Limb (tissue), 2 donors: Measurements from ENCODE around the gene GDF11.

Experiments
- DNase-seq, 2 donors: peaks; one replicate each; pipeline ENCODE4 v3.0.0-alpha.2; 2016; ENCODE audit errors: extremely low spot score in 2 of 2

GDF11 gene

DNA sequence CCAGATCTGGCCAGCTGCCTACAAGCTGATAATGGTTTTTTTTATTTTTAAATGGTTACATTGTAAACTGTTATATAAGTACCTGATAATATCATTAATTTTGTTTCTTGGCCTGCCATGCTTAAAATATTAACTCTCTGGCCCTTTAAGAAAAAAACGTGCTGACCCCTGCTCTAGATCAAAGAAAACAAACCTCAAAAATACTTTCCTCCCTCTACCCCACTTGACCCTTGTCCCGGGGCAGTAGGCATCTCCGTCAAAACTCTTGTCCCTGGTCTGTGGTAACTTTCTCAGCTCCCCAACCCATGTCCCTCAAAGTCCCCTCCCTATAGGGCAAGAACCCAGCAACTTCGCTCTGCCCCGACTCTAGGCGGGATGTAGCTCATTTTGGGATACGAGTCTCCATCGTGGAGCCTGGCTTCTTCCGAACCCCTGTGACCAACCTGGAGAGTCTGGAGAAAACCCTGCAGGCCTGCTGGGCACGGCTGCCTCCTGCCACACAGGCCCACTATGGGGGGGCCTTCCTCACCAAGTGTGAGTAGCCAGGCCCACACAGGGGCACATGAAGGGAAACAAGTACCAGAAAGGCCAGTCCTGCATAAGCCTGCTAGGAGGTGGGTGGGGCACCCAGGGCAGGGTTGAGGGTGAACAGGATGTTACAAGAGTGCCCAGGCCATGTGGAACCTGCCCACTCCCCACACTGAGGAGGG is 19.3 kb upstream of the GDF11 start:
- DNase-seq: no peak

DNA sequence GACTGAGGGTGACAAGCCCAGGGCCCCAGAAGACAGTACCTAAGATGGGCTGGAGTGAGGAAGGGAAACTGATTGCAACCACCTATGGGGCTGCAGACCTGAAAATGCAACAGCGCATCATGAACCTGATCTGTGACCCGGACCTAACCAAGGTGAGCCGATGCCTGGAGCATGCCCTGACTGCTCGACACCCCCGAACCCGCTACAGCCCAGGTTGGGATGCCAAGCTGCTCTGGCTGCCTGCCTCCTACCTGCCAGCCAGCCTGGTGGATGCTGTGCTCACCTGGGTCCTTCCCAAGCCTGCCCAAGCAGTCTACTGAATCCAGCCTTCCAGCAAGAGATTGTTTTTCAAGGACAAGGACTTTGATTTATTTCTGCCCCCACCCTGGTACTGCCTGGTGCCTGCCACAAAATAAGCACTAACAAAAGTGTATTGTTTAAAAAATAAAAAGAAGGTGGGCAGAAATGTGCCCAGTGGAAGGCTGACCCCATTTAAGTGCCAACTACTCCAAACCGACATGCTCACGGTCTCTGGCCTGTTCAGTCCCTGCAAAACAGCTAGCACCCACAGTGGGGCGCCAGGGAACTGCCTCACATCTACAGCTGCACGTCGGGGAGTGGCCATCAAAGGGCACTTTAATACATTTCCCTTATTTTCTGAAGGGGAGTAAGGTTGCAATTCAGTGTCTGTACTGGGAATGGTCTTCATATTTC is 18.5 kb upstream of the GDF11 start:
- no peak for DNase-seq

DNA sequence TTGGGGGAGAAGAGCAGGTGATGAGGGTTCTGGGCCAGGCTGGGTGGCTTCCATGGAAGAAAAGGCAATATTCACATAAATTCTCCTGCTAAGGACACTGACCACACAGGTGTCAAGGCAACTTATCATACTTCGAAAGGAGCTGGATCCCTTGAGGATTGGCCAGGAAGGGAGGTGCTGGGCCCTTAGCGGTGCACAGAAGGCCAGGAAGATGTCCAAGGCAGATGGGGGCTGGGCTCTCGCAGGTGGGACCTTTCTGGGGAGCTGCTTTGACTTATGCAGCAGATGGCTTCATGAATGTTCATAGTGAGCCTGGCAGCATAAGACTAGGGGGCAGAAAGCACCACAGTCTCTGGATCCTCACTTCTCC is 18.0 kb upstream of the GDF11 start:
- no peak for DNase-seq

DNA sequence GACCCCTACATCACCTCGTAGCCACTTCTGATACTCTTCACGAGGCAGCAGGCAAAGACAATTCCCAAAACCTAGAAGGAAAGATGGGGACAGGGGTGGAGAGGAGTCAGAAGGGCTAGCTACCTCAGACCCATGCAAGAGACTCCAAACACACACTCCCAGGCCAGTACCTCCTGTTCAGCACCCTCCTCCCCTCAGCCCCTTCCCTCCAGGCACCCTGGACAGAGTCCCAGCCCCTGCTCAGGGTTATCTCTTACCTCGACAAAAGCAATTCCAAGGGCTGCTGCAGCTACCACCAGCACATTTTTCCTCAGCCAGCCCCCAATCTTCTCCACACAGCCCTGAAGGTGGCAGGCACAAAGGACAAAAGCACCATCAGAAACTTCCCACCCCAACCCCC is 17.4 kb upstream of the GDF11 start:
- no peak for DNase-seq

DNA sequence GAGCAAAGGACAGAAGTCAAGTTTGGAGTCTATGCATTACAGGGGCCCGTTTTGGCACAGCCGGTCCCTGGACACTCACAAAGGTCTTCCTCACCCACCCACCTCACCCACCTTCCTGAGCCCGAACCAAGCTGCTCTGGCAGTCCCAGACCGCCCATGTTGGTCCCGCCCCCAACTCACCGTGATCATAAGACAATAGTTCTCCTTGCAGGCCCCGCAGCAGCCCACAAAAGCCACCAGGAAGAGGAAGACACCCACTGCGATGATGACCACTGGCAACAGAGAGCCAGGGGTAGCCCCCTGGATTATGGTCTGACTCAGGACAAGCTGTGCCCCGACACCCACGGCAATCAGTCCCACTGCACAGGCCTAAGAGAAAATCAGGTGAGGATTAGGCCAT is 16.0 kb upstream of the GDF11 start:
- DNase-seq: no peak

DNA sequence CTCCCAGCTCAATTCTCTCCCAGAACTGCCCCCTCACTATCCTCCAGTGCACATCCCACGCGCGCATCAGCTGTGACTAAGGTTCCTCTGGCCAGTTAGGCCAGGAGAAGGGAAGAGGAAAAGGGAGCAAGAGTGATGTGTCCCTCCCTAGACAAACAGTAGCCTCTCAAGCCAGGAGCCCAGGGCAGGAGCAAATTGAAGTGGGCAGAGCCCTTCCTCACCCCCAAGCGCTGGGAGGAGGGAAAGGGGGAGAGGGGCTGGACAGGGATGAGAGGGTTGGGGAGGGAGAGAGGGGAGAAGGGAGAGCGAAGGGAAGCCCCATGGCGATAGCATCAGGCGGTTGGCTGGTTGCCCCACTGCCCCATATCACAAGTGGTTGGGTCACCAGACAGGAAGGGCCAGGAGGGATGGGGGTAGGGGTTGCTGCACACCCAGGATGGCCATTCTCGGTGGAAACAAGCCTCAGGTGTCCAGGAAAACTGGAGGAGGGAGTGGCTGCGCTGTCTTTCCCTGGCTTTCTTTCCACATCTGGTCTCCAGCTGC is 15.2 kb upstream of the GDF11 start:
- DNase-seq: no peak

DNA sequence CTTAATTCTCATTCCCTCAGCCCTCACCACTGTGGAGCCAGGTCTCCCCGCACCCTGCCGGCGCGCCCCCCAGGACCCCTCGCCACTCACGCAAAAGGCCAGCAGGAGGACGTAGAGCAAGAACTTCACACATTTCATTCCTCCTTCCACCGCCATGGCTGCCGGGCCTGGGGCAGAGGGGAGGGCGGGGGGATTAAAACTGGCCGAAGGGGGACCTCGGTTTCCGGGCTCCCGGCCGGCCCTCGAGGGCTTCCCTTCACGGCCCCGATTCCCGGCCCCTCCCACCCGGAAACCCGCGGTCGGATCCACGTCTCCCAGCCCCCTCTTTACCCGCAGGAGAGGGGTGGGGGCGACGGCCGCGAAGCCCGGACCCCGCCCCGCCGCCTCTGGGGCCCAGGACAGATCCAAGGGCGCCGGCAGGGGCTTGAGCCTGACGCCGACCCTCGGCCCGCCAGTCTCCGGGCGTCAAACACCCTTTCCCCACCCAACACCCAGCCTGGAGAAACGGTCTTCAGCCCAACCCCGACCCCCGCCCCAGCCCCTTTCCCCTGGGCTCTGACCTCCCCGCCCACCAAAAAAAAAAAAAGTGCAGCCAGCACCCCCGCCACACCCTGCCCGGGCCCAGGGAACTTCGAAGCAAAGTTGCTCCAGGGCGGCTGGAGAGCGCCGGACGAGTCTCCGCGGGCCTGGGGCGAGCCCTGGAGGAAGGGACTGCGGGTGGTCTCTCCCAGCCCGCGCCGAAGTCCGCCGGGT is 14.6 kb upstream of the GDF11 start:
- peak in 1 of 2 donors; percentile 88 for DNase-seq

DNA sequence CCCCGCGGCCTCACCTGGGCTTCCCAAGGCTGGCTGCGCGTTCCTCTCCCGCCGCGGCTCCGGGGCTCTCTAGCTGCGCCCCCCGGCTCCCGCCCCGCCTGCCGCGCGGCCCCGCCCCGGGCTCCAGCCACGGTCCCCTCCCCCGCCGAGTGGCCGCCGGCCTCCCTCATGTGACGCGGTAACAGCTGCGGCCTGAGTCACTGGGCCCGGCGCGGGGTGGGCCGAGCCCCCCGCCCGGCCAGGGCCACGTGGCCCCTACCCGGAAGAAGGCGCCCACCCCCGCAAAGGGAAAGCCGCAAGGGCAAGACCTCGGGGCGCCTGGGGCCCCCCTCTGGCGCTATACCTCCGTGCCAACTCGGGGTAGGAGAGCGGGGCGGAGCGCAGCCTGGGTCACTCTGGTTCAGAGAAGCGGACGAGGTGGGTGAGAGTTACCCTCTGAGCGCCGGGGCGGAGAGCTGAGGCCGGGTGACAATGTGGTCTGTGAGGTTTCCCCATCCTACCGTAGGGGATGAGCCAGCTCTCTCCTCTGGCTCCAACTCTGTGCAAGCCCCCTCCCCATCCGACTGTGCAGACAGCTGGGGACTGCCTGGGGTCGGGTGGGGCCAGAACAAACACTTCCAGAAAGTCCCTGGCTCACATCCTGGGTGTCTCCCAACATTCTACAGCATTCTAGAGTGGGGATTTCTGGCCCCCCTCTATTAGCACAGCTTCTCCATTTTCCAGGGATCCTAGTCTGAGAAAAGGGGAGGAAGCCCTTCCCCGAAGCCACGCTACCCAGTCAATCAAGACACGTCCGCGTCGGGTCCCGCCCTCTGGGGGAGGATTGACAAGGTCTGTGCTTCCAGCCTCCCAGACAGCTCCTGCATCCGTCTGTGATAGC is 13.7 kb upstream of the GDF11 start, which contains the start of gene CD63:
CD63 (minus strand) TSS at position 71 of the 880 bp plus-strand sequence. CDS start 668 bp downstream, outside the sequence.
- DNase-seq: peak; percentile 93 to 94

DNA sequence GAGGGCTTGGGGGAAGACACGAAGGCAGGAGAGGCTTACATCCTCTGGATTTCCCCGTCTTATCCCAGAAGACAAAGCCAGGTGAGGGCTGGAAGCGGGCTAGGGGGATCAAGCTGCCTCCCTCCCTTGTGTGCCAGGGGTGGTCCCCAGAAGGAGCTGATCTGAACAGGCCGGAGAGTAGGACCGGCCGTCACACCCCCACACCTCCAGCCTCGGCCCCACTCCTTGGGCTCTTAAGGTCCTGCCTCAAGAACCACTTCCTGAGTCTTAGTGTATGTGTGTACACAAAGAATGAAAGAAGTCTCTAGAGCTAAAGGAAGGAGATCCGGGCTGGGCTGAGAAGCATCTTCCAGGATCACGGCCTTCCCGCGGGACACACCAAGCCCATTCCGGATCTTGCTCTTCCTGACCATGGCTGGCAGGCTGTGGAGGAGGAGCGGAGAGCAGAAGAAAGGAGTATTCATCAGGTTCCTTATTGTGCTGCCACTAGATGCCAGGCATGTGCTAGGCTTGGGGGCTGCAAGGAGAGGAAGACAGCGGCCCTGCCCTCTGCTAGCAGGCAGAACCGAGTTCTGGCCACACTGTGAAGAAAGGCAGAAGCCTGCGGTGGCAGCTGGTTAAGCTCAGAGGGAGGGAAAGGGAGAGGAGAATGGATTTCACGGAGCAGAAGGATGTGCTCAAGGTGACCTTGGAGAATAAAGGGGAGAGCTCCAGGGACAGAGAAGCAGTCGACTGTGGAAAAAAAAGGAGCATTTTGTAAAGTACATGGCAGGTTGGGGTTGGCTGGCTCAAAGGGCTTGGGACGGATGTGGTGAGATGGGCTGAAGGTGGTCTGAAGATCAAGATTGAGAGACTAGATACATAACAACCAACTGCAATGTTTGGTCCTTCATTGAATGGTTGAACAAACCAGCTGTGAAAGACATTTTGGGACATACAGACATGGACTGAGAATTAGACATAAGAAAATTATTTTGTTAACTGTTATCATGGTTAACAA is 12.8 kb upstream of the GDF11 start:
- peak; percentile 67 to 78 for DNase-seq

DNA sequence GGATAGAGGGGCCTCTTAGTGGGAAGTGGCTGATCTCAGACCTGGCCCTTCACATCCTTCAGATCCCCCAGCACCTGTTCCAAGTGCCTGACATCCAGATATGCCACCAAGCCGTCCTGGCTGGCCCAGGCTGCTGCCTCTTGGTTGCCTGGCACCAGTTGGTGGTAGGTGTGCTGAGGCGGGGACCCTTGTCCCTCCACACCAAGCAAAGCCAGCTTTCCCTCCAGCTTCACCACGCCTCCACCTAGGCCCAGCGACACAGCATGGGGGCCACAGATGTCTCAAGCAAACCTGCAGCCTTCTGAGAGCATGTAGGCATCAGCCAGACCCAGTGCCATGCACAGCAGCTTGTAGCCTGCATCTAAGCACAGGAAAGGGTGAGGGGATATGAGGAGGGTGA is 10.6 kb upstream of the GDF11 start:
- no peak for DNase-seq

DNA sequence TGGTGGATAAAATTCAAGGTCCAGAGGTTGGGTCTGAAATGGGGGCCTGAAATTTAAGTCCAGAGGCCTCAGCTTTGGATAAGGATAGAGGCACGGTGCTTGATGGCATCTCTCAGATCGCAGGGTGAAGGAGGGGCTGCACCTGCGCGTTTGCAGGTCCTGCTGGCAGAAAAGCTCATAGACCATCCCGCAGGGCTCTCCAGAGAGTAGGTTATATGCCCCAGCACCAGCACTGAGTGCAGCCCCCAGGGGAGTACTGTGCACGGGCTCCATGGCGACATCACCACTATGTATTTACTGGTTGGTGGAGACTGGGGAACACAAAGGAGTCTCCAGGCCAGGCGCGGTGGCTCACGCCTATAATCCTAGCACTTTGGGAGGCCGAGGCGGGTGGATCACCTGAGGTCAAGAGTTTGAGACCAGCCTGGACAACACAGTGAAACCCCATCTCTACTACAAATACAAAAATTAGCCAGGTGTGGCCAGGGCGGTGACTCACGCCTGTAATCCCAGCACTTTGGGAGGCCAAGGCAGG is 9.8 kb upstream of the GDF11 start:
- no peak for DNase-seq

DNA sequence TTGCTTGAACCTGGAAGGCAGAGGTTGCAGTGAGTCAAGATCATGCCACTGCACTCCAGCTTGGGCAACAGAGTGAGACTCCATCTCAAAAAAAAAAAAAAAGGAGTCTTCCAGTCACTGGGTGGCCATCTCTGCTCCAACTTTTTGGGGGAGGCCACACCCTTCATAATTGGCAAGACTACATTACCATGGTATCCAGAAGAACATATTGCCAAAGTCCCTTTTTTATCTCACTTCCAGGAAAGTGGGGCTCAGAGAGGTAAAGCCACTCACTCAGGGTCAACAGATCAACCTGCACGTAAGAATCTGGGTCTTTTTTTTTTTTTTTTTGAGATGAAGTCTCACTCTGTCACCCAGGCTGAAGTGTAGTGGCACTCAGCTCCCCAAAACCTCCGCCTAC is 9.1 kb upstream of the GDF11 start:
- DNase-seq: no peak

DNA sequence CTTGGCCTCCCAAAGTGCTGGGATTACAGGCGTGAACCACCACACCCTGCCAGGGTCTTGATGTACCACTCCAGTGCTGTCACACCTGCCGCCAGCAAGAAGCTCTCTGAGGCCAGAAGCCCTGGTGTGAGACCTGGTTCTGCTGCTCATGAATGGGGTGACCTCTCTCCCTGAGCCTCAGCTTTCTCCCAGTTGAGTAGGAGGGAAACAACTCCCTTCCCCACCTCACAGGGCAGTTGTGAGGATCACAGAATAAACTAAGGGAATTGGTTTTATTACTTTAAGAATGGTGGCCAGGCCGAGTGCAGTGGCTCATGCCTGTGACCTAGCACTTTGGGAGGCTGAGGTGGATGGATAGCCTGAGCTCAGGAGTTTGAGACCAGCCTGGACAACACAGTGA is 8.3 kb upstream of the GDF11 start:
- DNase-seq: no peak

DNA sequence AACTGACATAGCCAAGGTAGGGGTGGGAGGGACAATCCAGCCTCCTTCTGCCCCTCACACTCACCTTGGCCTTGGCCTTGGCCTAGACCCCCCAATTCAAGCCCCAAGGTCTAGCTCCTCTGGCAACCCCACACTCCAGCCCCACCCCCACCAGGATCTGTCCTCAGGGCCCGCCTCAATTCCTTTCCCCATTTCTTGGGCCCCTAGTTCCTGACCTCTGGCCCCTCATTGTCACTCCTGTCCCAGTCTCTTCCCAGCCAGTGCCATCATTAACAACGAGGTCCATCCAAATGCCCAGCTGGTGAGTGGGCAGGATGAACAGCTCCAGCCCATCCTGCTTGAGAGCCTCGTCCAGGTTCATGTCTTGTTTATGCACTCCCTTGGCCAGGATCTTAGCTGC is 6.8 kb upstream of the GDF11 start:
- no peak for DNase-seq

DNA sequence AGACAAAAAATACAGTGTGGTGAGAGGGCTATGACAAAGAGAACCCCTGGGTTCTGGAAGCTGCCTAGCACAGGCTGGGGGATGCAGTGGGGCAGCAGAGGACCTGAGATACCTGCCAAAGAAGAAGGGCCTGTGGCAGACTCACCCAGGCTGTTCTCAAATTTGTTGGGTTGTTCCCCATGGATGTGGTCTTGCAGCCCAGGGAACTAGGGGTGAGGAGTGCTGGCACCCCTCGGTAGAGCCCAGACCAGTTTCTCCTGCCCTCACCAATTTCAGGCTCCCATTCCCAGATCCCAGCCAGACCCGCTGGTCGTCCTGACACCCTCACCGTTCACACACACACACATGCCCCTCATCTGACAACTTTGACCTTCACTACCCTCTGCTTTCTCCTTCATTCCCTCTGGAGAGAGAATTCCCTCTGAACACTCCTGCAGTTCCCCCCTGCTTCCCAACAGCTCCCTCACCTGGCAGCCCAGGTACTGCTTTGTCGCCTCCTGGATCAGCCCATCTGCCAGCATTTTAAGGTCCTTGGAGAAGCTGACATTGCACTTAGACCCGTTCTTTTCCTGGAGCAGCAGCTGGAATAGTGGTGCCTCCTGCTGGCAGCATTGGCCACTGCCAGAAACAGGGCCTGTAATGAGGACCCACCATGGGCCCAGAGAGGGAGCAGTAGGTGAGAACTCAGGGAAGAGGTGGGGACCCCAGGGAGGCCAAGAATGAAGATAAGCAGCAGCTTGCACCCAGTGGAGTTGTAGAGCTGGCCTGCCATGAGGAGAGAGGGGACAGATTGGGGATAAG is 5.9 kb upstream of the GDF11 start:
- peak in 1 of 2 donors; percentile 73 for DNase-seq

DNA sequence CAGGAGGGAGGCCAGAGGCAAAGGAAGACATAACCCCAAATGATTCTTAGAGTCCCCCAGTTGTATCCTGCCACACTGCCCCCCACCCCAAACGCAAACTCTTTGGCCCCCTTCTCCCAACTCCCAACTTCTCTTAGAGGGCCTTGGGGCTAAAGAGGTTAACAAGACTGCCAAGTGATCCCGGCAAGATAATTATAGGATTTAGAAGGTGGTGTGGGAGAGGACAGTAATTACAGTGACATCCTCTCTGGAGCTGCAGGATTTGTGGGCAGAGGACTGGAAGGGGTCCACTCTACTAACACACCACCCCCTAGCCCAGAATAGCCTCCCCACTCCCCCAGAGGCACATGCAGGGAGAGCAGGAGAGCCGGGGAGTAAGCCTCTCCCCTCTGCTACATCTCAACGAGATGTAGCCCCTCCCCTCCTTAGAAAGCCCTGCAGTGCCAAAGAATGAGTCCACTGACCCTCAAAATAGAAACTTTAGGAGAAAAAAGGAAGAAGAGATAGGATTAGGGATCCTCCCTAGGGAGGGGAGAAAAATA is 5.3 kb upstream of the GDF11 start:
- peak in 1 of 2 donors; percentile 64 for DNase-seq

DNA sequence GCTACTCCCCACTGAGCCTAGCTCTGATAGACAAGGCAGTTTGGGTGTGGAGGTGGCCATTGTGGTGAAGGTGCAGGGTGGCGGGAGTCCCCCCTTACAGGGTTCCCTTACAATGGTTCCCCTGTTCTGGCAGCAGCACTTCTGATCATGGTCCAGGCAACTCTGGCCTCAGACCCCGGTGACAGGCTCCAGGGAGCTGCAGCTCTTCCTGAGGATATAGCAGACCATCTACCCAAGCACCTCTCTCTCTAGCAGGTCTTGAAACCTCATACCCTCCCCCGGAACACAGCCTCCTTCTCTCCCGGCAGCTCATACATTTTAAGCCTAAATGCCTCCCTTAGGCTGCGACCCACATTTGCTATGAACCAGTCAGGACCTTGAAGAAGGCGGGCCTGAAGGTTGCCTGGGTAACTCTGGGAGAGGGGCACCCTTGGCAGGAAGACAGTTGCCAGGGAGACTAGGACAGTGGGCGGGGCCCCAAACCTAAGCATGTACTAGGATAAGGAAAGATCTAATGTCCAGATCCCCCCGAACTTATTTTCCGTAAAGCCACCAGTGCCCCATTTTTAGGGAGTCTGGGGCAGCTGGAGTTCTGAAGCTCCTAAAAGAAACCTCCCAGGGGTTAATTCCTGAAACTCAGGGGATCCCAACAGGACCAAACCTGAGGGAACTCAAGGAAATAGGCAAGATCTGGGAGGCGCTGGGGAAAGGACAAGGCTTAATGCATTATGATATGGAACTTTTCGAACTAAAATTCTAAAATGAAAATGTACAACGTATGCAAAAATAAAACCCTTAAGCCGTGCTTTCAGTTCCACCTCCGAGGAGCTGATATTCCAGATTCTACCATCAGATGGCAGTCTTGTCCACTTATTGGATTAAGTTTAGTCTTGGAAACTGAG is 4.5 kb upstream of the GDF11 start:
- DNase-seq: peak; percentile 89 to 92

DNA sequence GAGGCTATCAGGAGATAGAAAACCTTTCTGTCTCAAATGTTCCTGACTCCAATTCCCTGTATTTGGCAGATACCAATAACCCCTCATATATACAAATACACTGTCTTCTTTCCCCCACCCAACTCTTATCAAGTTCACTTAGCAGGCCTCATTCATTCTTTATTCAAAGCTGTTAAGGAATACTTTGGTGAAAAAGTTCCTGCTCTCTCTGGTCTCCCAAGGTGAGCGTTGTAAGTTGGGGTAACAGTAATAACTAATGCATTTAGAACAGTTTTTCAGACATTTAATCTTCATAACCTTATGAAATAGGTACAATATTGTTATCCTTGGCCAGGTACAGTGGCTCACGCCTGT is 3.9 kb upstream of the GDF11 start:
- DNase-seq: no peak
